NK-92 (cell line): ENCODE results near the gene ZBTB24.

ENCODE experiments used
- DNase-seq: peaks from one replicate; lab custom pipeline; 2025; ENCODE audit not compliant: unreplicated experiment; lab: John Stamatoyannopoulos, UW

ZBTB24 gene

GRCh38 chr6:109429496-109429895 lies 53.5 kb downstream of the ZBTB24 start:
- no peak for DNase-seq

GRCh38 chr6:109428889-109429477 lies 54.0 kb downstream of the ZBTB24 start:
- DNase-seq: no peak

GRCh38 chr6:109424946-109425345 lies 58.1 kb downstream of the ZBTB24 start:
- no peak for DNase-seq

GRCh38 chr6:109421184-109421583 lies 61.8 kb downstream of the ZBTB24 start:
- DNase-seq: no peak

GRCh38 chr6:109420751-109421150 lies 62.3 kb downstream of the ZBTB24 start:
- no peak for DNase-seq

GRCh38 chr6:109417646-109418045 lies 65.4 kb downstream of the ZBTB24 start:
- no peak for DNase-seq
